NCI-H146 treated with DMSO at 0.1 percent for 48 hours (cell line): ENCODE results near the gene MYH11.
"Not testable (repeated sequence)": the region's sequence is repeated elsewhere in the genome, so short reads cannot be mapped to it uniquely, and the experiment has no call there.

ENCODE experiments used
- DNase-seq: peaks from one replicate; lab custom pipeline; 2025; ENCODE audit not compliant: unreplicated experiment; lab: John Stamatoyannopoulos, UW

MYH11 gene

GRCh38 chr16:15726715-15727114 lies 130.1 kb downstream of the MYH11 start:
- DNase-seq, result no peak

GRCh38 chr16:15725641-15726240 lies 131.1 kb downstream of the MYH11 start:
- no peak for DNase-seq

GRCh38 chr16:15723808-15724207 lies 133.0 kb downstream of the MYH11 start:
- no peak for DNase-seq

GRCh38 chr16:15721018-15721417 lies 135.8 kb downstream of the MYH11 start:
- DNase-seq, result no peak

GRCh38 chr16:15716694-15717447 lies 140.0 kb downstream of the MYH11 start:
- no peak for DNase-seq

- DNase-seq, result no peak
These were observed 141.6 kb downstream of the MYH11 start for GRCh38 chr16:15715221-15715620.

GRCh38 chr16:15714393-15715172 lies 142.2 kb downstream of the MYH11 start:
- DNase-seq, result no peak

GRCh38 chr16:15708997-15709396 lies 147.8 kb downstream of the MYH11 start:
- DNase-seq, result no peak

GRCh38 chr16:15708096-15708495 lies 148.7 kb downstream of the MYH11 start:
- DNase-seq, result no peak

- DNase-seq, result no peak
These were observed 149.5 kb downstream of the MYH11 start for GRCh38 chr16:15707332-15707731.

- no peak for DNase-seq
These were observed 151.7 kb downstream of the MYH11 start for GRCh38 chr16:15705064-15705565.

GRCh38 chr16:15704545-15704987 lies 152.3 kb downstream of the MYH11 start:
- DNase-seq, result peak; percentile 40

- DNase-seq, result no peak
These were observed 153.6 kb downstream of the MYH11 start for GRCh38 chr16:15703029-15703736.

GRCh38 chr16:15701975-15702970 lies 154.6 kb downstream of the MYH11 start:
- no peak for DNase-seq

GRCh38 chr16:15701367-15701766 lies 155.5 kb downstream of the MYH11 start:
- DNase-seq, result no peak

- no peak for DNase-seq
These were observed 157.0 kb downstream of the MYH11 start for GRCh38 chr16:15699819-15700218.

GRCh38 chr16:15694499-15694898 lies 162.3 kb downstream of the MYH11 start:
- no peak for DNase-seq

- DNase-seq, result not testable (repeated sequence)
These were observed 164.3 kb downstream of the MYH11 start for GRCh38 chr16:15692508-15692907.

- no peak for DNase-seq
These were observed 165.8 kb downstream of the MYH11 start for GRCh38 chr16:15691046-15691445.

GRCh38 chr16:15690296-15690695 lies 166.5 kb downstream of the MYH11 start:
- DNase-seq, result no peak
